HG03354 (cell line): ENCODE results near the gene ADAT1.
A peak's percentile ranks its signal among the peaks of the same experiment; 100 is the strongest.

Experiments
- ATAC-seq: cut with Tn5 transposase; IDR thresholded peaks from one replicate; pipeline ENCODE4 v1.9.1; 2021; ENCODE audit warnings: mild to moderate bottlenecking; ENCODE audit not compliant: unreplicated experiment, poor library complexity, severe bottlenecking

The ADAT1 gene

DNA sequence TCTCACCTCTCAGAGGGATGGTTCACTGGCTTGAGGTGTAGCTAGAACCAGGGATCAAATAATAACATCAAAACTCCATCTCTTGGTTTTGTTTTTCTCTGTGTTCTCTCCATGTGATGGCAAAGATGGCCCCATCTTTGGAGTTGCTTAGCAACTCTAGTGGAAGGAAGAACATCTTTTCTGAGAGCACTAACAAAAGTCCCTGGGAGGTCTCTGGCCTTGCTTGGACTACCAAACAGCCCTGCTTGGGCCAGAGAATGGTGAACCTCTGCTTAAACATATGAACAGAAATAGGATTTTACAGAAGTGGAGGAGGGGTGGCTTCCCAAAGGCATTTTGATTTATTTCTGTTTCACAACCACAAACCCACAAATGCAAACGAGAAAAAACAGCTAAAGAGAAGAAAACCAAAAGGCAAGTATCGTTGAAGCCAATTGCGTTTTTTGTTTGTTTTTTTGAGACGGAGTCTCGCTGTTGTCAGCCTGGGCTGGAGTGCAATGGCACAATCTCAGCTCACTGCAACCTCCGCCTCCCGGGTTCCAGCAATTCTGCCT lies 43.7 kb downstream of the ADAT1 start:
- no peak for ATAC-seq

DNA sequence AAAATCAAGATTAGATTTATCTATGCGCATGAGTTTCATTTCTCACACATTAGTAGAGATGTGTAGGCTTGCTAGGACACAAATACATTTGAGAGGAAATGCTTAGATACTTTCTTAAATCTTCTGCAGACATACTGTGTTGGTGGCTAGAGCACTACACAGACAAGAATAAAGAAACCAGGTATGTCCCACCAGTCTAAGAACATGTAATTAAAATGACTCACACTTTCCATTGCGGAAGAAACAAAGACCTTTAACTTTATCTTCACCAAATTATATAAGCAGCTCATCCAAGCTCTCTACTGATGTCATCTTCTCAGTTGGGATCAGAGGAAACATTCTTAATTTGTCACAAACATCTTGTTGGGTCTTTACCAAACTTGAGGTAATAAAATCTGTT lies 44.4 kb downstream of the ADAT1 start:
- ATAC-seq = no peak

DNA sequence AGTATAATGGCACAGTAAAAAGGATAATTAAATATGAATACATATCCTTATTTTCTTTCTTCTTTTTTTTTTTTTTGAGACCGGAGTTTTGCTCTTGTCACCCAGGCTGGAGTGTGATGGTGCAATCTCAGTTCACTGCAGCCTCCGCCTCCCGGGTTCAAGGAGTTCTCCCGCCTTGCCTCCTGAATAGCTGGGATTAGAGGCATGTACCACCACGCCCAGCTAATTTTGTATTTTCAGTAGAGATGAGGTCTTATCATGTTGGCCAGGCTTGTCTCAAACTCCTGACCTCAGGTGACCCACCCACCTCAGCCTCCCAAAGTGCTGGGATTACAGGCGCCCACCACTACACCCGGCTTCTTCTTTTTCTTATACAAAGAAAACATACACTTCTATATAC lies 44.9 kb downstream of the ADAT1 start:
- ATAC-seq = no peak

DNA sequence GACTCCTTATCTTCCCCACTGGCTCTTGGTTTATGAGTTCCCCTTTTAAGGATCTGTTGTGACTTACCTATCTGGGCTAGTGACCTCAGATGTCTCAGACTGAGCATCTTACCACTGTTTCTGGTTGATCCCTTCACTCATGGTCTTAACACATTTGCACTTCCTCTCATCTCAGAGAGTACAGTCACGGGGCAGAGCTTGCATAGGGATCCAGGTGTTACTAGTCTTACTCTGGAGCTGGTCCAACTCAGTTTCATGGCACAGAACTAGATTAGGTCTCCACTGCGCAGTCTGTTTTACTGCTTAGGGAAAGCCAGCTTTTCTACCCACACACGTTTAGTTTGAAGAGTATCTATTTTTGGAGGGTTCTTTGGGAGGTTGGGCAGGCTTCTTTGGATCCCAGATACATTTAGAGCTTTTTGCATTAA lies 46.7 kb downstream of the ADAT1 start:
- ATAC-seq = peak; percentile 67

DNA sequence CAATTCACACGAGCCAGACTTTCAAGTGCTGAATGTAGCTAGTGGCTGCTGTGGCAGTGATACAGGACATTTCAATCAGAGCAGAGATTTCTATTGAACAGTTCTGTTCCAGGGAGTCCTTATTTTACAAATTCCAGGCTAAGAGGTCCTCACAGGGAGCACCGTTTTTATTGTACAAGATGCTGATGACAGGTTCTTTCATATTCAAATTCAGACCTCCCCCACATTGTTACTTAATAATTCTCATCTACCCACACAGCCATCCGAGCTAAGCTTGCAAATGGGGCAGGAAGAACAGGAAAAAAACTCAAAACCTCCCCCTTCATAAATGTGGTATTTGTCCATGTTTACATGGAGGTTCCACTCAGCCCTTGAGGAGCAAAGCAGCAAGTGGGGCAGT lies 47.1 kb downstream of the ADAT1 start:
- peak; percentile 3 for ATAC-seq

DNA sequence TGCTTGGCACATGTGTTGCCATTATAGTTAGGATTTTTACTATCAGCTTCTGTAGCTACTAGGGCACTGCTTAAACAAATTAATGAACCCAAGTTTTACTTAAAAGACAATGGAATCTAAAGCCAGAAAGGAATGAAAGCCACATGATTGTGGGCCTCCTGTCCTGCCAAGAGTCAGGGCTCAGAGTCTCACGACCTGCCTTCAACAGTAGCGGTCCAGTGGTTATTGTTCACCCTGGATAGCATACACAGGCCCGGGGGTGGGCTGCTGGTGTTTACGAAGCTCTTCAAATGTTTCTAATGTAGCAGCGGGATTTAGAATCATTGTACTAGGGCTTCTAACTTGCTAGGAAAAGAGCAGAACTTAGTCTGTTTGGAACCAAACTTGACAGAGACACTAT lies 49.1 kb downstream of the ADAT1 start:
- ATAC-seq = no peak

DNA sequence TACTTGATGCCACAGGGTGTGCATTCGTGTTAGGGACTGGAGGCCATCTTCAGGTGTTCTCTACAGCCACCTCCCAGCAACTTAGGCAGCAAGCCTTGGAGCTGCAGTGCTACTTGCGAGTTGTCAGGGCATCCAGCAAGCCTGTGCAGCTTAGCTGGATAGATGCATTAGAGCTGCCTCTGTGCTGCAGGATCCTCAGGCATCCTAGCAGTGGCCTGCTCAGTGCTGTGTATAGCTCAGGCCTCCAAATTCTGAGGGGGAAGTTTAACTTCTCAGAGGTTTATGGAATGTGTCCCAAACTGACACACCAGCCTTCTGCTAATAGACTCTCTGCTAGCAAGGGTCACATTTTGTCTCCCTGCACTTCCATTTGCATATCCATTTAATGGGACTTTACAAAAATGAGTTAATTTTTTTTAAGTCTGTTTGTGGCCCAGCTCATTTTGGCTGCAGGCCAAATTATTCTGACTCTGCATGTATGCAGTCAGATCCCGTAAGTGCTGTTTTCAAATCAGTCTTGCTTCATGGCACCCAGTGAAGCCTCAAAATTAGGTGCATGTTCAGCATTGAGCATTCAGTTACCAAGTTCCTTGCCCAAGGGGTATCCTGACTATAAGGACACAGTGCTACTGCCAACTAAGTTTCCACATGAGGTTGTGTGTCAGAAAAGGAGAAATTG lies 50.1 kb downstream of the ADAT1 start:
- no peak for ATAC-seq

DNA sequence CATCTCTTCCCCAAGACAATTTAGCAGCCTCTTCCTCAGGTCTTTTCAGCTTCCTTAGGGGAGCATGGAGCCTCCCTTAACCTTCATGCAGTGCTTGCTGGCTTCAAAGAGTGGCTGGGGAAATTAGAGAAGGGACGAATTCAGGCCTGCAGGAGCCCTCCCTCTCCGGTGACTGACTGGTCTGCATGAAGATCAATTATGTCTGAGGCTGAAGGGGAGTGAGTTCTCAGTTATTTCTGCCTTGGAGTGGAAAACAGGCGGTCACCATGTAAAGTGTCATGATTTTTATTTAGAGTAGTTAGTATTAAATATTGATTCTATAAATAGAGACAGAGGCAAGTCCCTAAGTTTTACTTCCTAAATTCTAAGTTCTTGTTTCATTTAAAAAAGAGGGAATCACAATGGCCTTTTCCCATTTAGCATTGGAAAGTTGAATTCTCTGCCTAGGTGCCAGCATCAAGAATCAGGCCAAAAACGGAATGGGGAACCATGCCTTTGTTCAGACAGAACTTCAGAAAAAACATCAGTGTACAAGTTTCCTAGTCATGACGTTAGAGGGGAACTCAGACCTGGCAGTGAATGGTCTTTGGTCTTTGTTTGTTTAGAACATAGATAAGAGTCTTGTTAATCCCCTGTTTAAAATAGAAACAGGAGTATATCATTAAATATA lies 52.5 kb downstream of the ADAT1 start:
- no peak for ATAC-seq

DNA sequence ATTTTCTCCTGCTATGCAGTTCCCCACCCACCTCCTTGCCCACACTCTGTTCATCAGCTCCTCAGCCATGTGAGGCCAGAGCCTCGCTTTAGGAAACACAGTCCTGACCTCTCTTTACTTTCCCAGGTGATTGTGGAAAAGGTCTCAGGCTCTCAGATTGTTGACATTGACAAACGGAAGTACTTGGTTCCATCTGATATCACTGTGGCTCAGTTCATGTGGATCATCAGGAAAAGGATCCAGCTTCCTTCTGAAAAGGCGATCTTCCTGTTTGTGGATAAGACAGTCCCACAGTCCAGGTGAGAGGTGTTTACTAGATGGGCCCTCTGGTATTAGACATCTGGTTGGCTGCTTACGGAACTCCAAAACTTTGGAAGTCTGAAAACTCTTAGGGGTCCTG lies 55.2 kb downstream of the ADAT1 start:
- no peak for ATAC-seq

DNA sequence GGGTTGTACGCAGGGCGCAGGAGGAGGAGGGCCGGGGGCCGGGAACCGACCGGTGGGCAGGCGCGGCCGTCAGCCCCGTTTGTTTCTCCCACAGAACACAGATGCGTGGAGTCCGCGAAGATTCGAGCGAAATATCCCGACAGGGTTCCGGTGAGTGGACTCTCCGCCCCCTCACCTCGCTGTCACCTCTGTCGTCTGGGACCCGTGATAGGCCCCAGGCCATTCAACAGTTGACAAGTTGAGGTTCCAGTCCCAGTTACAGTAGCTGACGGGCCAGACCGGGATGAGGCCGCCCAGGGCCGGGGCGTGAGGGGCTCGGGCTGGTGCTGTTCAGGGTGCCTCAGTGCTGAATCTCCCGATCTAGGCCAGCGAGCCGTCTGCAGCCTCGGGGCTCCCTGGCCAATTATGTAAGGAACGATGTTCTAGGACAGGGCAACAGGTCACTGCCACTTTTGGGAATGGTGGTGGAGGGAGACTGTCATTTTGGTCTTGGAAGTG lies 56.3 kb downstream of the ADAT1 start:
- peak; percentile 2 for ATAC-seq

DNA sequence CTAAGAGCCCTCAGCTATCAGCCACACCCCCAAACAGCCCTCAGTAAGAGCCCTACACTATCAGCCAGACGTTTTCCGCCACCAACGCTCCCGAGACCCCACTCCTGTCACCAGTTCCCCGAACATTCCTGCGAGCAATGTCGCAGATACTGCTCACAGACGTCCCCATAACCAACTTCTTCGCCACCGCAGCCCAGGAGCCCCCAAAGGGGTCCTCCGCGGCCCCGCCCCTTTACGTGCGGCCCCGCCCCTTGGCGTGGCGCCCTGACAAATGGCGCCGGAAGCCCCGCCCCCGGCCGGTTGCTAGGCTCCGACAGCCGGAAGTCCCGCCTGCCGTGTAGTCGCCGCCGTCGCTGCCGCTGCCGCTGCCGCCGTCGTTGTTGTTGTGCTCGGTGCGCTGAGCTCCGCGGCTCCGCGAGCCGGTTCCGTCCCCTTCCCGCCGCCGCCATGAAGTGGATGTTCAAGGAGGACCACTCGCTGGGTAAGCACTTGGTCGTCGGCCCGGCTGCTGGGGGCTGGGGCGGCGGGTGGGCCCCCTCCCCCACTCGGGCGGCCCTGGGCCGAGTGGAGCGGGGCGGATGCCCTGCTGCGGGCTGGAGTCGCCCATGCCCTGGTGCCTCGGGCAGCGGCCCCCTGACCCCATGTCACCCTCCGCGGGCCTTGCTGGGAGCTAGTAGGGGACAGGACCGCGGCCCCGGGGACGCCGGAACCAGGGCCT lies 56.9 kb downstream of the ADAT1 start, which contains the start of gene GABARAPL2:
Gene GABARAPL2 (plus strand): TSS at position 340 of the 718 bp plus-strand sequence. CDS start 108 bp downstream, at position 448.
- ATAC-seq = peak; percentile 85

DNA sequence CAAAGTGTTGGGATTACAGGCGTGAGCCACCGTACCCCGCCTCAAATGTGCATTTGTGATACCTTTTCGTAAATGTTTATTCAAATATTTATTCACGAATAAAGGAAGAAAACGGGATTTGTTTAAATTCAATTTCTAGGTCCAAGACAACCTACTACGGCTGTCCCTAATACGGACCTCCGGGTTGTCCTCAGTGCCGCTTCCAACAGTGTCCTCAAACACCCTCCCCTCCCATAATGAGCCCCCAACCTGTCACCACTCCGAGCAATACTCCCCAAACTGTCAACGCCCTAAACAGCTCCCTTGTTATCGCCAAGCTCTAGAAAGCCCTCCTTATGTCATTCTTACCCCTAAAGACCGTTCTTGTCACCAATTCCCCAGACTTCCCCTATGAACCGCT lies 57.4 kb downstream of the ADAT1 start:
- peak; percentile 7 for ATAC-seq

DNA sequence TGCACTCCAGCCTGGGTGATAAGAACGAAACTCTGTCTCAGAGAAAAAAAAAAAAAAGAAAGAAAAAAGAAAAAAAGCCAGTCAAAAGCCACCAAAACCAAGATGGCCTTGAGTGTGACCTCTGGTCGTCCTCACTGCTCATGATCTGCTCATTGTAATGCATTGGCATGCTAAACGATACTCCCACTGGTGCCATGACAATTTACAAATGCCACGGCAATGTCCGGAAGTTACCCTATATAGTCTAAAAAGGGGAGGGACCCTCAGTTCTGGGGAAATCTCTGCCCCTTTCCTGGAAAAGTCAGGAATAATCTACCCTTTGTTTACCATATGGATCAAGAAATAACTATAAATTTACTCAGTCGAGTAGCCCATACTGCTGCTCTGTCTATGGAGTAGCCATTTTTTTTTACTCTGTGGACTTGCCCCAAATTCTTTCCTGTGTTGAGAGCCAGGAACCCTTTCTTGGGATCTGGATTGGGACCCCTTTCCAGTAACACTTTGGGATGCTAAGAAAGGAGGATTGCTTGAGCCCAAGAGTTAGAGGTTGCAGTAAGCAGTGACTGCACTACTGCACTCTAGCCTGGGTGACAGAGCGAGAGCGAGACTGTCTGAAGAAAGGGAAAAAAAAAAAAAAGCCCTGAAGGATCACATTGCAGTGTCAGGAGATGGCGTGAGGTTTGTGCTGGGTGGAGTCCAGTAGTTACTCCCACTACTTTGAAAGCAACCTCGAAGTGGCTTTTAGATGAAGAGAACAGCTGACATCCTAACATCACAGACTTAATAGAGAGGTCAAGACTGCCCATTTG lies 63.3 kb downstream of the ADAT1 start:
- ATAC-seq = no peak

DNA sequence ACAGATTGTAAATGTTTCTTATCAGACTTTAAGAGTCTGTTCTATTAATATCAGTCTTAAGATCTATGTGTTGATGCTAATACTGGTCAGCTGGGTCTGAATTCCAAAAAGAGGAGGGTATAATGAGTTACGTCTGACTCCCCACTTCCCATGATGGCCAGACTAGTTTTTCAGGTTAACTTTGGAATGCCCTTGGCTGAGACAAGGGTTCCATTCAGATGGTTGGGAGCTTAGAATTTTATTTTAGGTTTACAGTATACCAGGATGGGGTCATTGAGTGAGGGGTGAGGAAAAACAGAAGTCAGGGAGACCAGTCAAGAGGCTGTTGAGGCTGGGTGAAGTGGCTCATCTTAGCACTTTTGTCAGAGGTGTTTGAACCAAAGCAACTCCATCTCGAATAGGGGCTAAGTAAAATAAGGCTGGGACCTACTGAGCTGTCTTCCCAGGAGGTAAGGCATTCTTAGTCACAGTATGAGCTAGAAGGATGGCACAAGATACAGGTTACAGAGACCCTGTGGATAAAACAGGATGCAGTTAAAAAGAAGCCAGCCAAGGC lies 64.2 kb downstream of the ADAT1 start:
- no peak for ATAC-seq

DNA sequence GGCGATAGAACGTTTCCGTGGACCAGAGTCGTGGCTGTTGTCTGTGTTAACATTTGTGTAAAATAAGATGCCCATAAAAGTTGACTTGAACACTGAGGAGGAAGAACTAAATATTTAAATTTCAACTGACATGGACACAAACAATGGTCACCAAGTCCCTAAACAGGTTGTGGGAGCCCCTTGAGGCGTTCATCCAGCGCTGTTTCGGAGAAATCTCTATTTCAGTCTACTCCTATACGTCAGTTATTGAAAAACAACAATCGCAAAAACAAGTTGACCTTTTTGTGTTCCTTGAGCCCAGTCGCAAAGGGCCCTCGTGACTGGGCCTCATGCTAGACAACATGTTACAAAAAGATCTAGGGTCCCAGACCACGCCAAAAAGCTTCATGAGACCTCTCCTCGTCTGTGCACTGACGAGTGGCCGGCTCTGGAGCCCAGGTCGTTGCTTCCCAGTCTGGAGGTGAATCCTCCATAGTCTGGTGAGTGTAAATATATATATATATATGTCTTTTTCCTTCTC lies 66.6 kb downstream of the ADAT1 start:
- ATAC-seq = no peak

DNA sequence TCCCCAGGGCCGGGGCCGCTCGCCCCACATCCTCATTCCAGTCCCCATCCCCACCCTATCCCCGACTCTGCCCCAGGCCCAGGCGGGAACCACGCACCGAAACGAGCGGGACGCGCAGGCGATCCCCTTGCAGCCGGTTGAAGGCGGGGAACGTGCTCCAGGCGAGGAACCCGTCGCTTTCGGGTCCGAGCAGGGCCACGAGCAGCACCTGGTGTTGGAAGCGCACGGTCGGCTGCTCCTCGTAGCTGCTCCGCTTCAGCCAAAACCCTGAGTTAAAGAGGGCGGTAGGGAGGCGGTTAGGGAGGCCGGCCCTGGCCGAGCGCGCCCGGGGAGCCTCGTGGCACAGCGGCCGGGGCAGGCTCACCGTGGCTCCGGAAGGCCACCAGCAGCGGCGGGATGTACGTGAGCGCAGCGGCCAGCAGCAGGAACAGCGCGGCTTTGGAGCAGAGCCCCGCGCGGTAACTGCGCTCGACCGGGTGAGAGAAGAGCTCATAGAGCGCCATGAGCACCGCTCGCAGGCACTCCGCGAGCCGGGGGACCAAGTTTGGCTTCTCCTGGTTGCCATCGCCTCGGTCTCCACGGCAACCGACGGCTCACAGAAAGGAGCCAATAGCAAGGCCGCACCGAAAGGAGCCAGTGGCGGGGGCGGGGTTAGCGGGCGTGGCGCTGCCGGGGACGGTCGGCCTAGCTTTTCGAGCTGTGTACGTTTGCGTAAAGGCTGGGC lies 67.2 kb downstream of the ADAT1 start, which contains the start of gene TMEM231:
Gene TMEM231 (minus strand): TSS at position 546 of the 724 bp plus-strand sequence. CDS start 43 bp downstream, at position 503.
- ATAC-seq = peak; percentile 98

DNA sequence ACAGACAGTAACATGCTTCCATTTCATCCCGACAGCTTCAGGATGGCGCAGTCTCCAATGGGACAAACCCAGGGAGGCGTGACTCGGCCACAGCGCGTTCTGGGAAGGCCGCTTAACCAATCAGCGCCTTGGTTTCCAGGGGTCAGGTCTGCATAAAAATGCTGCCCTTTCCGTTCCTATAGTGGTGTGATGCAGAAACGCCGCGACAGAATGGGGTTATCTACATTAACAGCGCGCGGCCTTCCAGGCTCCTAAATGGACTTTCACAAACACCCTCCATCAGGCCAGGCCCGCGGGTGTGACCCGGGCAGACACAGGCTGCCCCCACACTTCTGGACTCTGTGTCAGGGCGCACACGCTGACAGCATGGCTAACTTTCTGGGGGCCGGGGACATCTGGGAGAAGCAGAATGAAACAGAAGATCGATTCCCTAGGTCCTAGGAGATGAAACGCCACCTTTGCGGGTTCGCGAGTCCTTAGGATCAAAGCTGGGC lies 67.8 kb downstream of the ADAT1 start:
- peak; percentile 31 for ATAC-seq

DNA sequence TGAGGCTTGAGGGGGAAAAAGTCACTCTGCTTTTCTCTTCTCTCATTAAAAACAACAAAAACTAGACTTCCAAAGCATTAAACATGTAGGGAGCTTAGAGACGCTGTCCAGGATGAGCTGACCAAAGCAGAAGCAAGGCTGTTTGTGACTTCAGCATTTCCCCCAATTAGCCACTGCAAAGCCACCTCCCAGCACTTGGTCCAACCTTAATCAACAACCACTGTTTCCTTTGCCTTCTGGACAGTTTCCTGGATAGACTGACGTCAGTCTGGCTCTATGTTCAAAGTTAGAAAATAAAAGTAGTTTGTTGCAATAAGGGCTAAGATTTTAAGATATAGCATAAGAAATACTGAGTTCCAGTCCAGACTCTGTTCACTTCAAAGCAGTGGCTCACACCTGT lies 70.1 kb downstream of the ADAT1 start:
- ATAC-seq = no peak
